OCI-M2 (cell line): Measurements from ENCODE around the gene PRKACB.

Experiments
- DNase-seq: peaks from one replicate; lab custom pipeline; 2025; ENCODE audit not compliant: unreplicated experiment; lab: John Stamatoyannopoulos, UW

PRKACB gene

GRCh38 chr1:84155517-84155916, 11.4 kb downstream of the PRKACB start:
- no peak for DNase-seq

- DNase-seq, result no peak
Measured at GRCh38 chr1:84156210-84156621, 12.1 kb downstream of the PRKACB start.

GRCh38 chr1:84159533-84160240, 15.6 kb downstream of the PRKACB start:
- DNase-seq, result no peak

- no peak for DNase-seq
Measured at GRCh38 chr1:84162295-84162694, 18.2 kb downstream of the PRKACB start.

- no peak for DNase-seq
Measured at GRCh38 chr1:84163123-84163931, 19.3 kb downstream of the PRKACB start.

- no peak for DNase-seq
Measured at GRCh38 chr1:84164161-84164560, 20.1 kb downstream of the PRKACB start.

- DNase-seq, result no peak
Measured at GRCh38 chr1:84164567-84165021, 20.5 kb downstream of the PRKACB start.

- no peak for DNase-seq
Measured at GRCh38 chr1:84165601-84166000, 21.5 kb downstream of the PRKACB start.

- DNase-seq, result no peak
Measured at GRCh38 chr1:84166797-84167196, 22.7 kb downstream of the PRKACB start.

GRCh38 chr1:84168783-84169182, 24.7 kb downstream of the PRKACB start:
- DNase-seq, result no peak

- DNase-seq, result no peak
Measured at GRCh38 chr1:84170171-84170570, 26.1 kb downstream of the PRKACB start.

- DNase-seq, result no peak
Measured at GRCh38 chr1:84171481-84171880, 27.4 kb downstream of the PRKACB start.

GRCh38 chr1:84174051-84174556, 30.0 kb downstream of the PRKACB start:
- DNase-seq, result no peak

- no peak for DNase-seq
Measured at GRCh38 chr1:84181350-84182005, 37.4 kb downstream of the PRKACB start.

- no peak for DNase-seq
Measured at GRCh38 chr1:84190455-84190854, 46.4 kb downstream of the PRKACB start.

- DNase-seq, result no peak
Measured at GRCh38 chr1:84192681-84193080, 48.6 kb downstream of the PRKACB start.

- DNase-seq, result no peak
Measured at GRCh38 chr1:84198832-84199231, 54.8 kb downstream of the PRKACB start.

GRCh38 chr1:84199257-84199656, 55.2 kb downstream of the PRKACB start:
- DNase-seq, result no peak

GRCh38 chr1:84202126-84202525, 58.1 kb downstream of the PRKACB start:
- DNase-seq, result no peak

- DNase-seq, result no peak
Measured at GRCh38 chr1:84206375-84206774, 62.3 kb downstream of the PRKACB start.

GRCh38 chr1:84208935-84209334, 64.9 kb downstream of the PRKACB start:
- DNase-seq, result no peak
